ENCODE data around the gene COX15.
"Not testable (repeated sequence)": the region's sequence is repeated elsewhere in the genome, so short reads cannot be mapped to it uniquely, and the experiment has no call there.

COX15 gene

DNA sequence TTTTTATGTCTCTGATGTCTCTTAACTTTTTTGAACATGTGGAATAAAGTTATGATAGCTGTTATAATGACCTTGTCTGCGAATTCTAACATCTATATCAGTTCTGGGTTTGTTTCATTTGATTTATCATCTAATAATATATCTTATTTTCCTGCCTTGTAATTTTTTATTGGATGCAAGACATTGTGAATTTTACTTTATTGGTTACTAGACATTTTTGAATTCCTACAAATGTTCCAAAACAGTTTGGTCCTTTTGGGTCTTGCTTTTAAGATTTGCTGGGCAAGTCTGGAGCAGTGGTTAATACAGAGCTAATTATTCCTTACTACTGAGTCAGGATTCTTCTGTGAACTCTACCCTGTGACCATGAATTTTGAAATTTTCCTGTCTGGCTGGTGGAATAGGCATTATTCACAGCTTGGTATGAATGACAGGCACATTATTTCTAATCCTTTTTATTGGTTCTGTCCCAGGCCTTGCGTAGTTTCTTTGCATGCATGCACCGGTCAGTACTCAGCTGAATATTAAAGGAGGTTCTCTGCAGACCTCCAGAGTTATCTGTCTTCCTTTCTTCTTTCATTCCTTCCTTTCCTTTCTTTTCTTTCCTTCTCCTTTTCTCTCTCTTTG, 9.1 kb upstream of the COX15 start:
- H3K4me3 ChIP-seq (ENCODE audit: low read length) = peak overlapping the region; percentile 62
- peaks cover 11% of the 10 kb centered on the region for H3K9me3 ChIP-seq (ENCODE audit: control insufficient read depth, low read length)
- H3K36me3 ChIP-seq (ENCODE audit: control insufficient read depth, insufficient read depth, low read length, severe bottlenecking) = peaks cover 88% of the 10 kb centered on the region
- H3K27me3 ChIP-seq (replicated peaks; ENCODE audit: control insufficient read depth, insufficient read depth, low read length) = no peaks in the 10 kb centered on the region
- DNase-seq (ENCODE audit: low read depth) = no peak
- peak overlapping the region; percentile 94 for H3K9ac ChIP-seq (ENCODE audit: low read length)
- H3K4me1 ChIP-seq (ENCODE audit: control insufficient read depth, insufficient read depth, low read length) = peaks cover 77% of the 10 kb centered on the region

DNA sequence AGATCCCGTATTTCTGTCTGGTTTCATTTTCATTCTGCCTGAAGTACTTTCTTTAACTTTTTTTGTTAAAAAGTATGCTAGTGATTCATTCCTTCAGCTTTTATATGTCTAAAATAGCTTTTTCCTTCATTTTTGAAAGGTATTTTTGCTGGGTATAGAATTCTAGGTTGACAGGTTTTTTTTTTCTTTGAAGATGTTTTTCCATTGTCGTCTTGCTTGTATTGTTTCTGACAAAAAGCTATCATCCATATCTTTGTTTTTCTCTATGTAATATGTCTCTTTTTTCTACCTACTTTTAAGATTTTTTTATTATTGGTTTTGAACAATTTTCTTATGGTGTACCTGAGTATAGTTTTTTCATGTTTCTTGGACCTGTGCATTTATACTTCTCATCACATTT, 8.3 kb upstream of the COX15 start:
- Histone ChIP-seq H3K4me3 (ENCODE audit: low read length) (peak overlapping the region; percentile 62), H3K27me3 (replicated peaks; ENCODE audit: control insufficient read depth, insufficient read depth, low read length) (no peaks in the 10 kb centered on the region), H3K4me1 (ENCODE audit: control insufficient read depth, insufficient read depth, low read length) (peaks cover 84% of the 10 kb centered on the region), H3K36me3 (ENCODE audit: control insufficient read depth, insufficient read depth, low read length, severe bottlenecking) (peaks cover 82% of the 10 kb centered on the region), H3K9me3 (ENCODE audit: control insufficient read depth, low read length) (peaks cover 11% of the 10 kb centered on the region), H3K9ac (ENCODE audit: low read length) (peak overlapping the region; percentile 94)
- no peak for DNase-seq (ENCODE audit: low read depth)

DNA sequence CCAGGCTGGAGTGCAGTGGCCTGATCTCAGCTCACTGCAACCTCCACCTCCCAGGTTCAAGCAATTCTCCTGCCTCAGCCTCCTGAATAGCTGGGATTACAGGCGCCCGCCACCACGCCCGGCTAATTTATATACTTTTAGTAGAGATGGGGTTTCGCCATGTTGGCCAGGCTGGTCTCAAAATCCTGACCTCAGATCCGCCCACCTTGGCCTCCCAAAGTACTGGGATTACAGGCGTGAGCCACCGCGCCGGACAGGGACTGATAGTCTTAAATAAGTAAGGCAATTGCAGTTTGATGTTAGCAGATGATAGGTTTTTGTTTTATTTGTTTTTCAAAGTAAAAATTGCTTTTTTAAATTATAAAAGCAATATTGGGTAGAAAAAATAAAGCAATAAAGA, 2.2 kb upstream of the COX15 start:
- Histone ChIP-seq H3K4me1 (ENCODE audit: control insufficient read depth, insufficient read depth, low read length) (peaks cover 65% of the 10 kb centered on the region), H3K4me3 (ENCODE audit: low read length) (peak overlapping the region; percentile 92), H3K9ac (ENCODE audit: low read length) (peak overlapping the region; percentile 100), H3K36me3 (ENCODE audit: control insufficient read depth, insufficient read depth, low read length, severe bottlenecking) (peaks cover 30% of the 10 kb centered on the region)
- DNase-seq (ENCODE audit: low read depth); H3K27me3 ChIP-seq (replicated peaks; ENCODE audit: control insufficient read depth, insufficient read depth, low read length); H3K9me3 ChIP-seq (ENCODE audit: control insufficient read depth, low read length): not testable (repeated sequence)

- peak overlapping the region; percentile 100 for H3K9ac ChIP-seq (ENCODE audit: low read length)
- H3K27me3 ChIP-seq (replicated peaks; ENCODE audit: control insufficient read depth, insufficient read depth, low read length) = no peaks in the 10 kb centered on the region
- H3K4me1 ChIP-seq (ENCODE audit: control insufficient read depth, insufficient read depth, low read length) = peaks cover 58% of the 10 kb centered on the region
- H3K36me3 ChIP-seq (ENCODE audit: control insufficient read depth, insufficient read depth, low read length, severe bottlenecking) = peaks cover 23% of the 10 kb centered on the region
- DNase-seq (ENCODE audit: low read depth) = no peak
- no peaks in the 10 kb centered on the region for H3K9me3 ChIP-seq (ENCODE audit: control insufficient read depth, low read length)
- H3K4me3 ChIP-seq (ENCODE audit: low read length) = peak overlapping the region; percentile 92
Observed at GRCh38 chr10:99733366-99733765, 1.4 kb upstream of the COX15 start.

GRCh38 chr10:99731306-99732032, 458 bp downstream of the COX15 start:
- Histone ChIP-seq H3K4me1 (ENCODE audit: control insufficient read depth, insufficient read depth, low read length) (peaks cover 43% of the 10 kb centered on the region), H3K9me3 (ENCODE audit: control insufficient read depth, low read length) (no peaks in the 10 kb centered on the region), H3K9ac (ENCODE audit: low read length) (peak overlapping the region; percentile 100), H3K27me3 (replicated peaks; ENCODE audit: control insufficient read depth, insufficient read depth, low read length) (no peaks in the 10 kb centered on the region), H3K36me3 (ENCODE audit: control insufficient read depth, insufficient read depth, low read length, severe bottlenecking) (peaks cover 25% of the 10 kb centered on the region), H3K4me3 (ENCODE audit: low read length) (peak overlapping the region; percentile 92)
- peak; percentile 25 for DNase-seq (ENCODE audit: low read depth)

- Histone ChIP-seq H3K9me3 (ENCODE audit: control insufficient read depth, low read length) (no peaks in the 10 kb centered on the region), H3K27me3 (replicated peaks; ENCODE audit: control insufficient read depth, insufficient read depth, low read length) (no peaks in the 10 kb centered on the region), H3K4me1 (ENCODE audit: control insufficient read depth, insufficient read depth, low read length) (peaks cover 29% of the 10 kb centered on the region), H3K9ac (ENCODE audit: low read length) (no peak overlapping the region), H3K36me3 (ENCODE audit: control insufficient read depth, insufficient read depth, low read length, severe bottlenecking) (peaks cover 34% of the 10 kb centered on the region), H3K4me3 (ENCODE audit: low read length) (no peak overlapping the region)
- DNase-seq (ENCODE audit: low read depth) = no peak
Observed at GRCh38 chr10:99730026-99730425, 1.9 kb downstream of the COX15 start.

DNA sequence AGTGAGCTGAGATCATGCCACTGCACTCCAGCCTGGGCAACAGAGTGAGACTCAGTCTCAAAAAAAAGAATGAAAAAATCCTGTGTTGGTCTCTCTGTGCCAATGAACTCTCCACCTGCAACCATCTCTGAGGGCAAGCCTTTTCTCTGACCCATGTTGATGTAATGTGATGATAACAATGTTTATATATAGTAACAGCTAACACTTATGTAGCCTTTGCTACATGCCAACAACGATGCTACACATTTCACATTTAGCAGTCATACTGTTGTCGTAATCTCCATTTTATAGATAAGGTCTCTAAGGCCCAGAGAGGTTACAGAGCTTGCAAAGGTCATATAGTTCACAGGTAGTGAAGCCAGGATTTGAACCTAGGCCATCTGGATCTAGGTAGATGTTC, 11.5 kb downstream of the COX15 start:
- Histone ChIP-seq H3K4me3 (ENCODE audit: low read length) (no peak overlapping the region), H3K4me1 (ENCODE audit: control insufficient read depth, insufficient read depth, low read length) (no peaks in the 10 kb centered on the region), H3K36me3 (ENCODE audit: control insufficient read depth, insufficient read depth, low read length, severe bottlenecking) (peaks cover 94% of the 10 kb centered on the region), H3K27me3 (replicated peaks; ENCODE audit: control insufficient read depth, insufficient read depth, low read length) (no peaks in the 10 kb centered on the region), H3K9ac (ENCODE audit: low read length) (no peak overlapping the region), H3K9me3 (ENCODE audit: control insufficient read depth, low read length) (no peaks in the 10 kb centered on the region)
- DNase-seq (ENCODE audit: low read depth) = no peak

- peaks cover 72% of the 10 kb centered on the region for H3K36me3 ChIP-seq (ENCODE audit: control insufficient read depth, insufficient read depth, low read length, severe bottlenecking)
- H3K4me1 ChIP-seq (ENCODE audit: control insufficient read depth, insufficient read depth, low read length) = peaks cover 10% of the 10 kb centered on the region
- H3K9me3 ChIP-seq (ENCODE audit: control insufficient read depth, low read length) = no peaks in the 10 kb centered on the region
- H3K9ac ChIP-seq (ENCODE audit: low read length) = no peak overlapping the region
- no peak overlapping the region for H3K4me3 ChIP-seq (ENCODE audit: low read length)
- no peaks in the 10 kb centered on the region for H3K27me3 ChIP-seq (replicated peaks; ENCODE audit: control insufficient read depth, insufficient read depth, low read length)
- no peak for DNase-seq (ENCODE audit: low read depth)
Observed at GRCh38 chr10:99714446-99714845, 17.5 kb downstream of the COX15 start.

- Histone ChIP-seq H3K9ac (ENCODE audit: low read length) (no peak overlapping the region), H3K36me3 (ENCODE audit: control insufficient read depth, insufficient read depth, low read length, severe bottlenecking) (peaks cover 58% of the 10 kb centered on the region)
- DNase-seq (ENCODE audit: low read depth) = peak; percentile 89
Observed at GRCh38 chr10:99711129-99711719, 20.7 kb downstream of the COX15 start.

DNA sequence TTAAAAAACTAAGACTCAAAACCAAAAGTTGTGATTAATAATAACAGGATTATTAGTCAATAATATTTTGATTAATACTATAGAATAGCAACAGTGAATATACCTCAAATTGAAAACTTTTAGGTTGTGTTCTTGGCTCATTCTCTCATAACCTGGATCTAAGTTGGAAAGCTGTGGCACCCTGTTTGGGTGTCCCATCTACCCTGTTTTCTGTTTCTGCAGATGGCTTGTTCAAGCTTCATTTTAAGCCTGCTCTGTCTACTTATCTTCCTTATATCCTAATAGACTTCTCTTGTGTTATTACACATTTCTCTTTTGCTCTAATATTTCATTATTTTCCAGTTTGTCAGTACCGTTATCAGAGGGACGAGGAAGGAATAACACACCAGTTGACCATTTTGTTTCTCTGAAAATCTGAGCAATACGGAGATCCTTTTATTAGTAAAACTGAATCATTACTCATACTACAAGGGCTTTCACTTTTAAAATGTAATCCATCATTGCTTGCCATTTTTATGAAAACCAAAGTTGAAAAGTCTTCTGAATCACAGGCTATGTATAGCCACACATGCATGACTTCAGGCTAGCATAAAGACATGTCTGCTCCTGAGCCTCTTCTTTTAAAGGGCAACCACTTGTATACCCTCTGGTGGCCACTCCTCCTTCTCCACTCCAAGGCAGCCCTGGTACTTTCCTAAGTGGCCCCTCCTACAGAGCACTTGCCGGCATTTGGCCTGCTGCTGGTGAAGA, 22.3 kb downstream of the COX15 start:
- H3K4me1 ChIP-seq (ENCODE audit: control insufficient read depth, insufficient read depth, low read length) = peaks cover 27% of the 10 kb centered on the region
- peak overlapping the region; percentile 57 for H3K9ac ChIP-seq (ENCODE audit: low read length)
- no peak overlapping the region for H3K4me3 ChIP-seq (ENCODE audit: low read length)
- peak; percentile 52 for DNase-seq (ENCODE audit: low read depth)
- H3K36me3 ChIP-seq (ENCODE audit: control insufficient read depth, insufficient read depth, low read length, severe bottlenecking) = peaks cover 62% of the 10 kb centered on the region
- no peaks in the 10 kb centered on the region for H3K27me3 ChIP-seq (replicated peaks; ENCODE audit: control insufficient read depth, insufficient read depth, low read length)
- no peaks in the 10 kb centered on the region for H3K9me3 ChIP-seq (ENCODE audit: control insufficient read depth, low read length)

More at GRCh38 chr10:99711129-99711719, 20.7 kb downstream of the COX15 start:
- H3K9me3 ChIP-seq (ENCODE audit: control insufficient read depth, low read length) = no peaks in the 10 kb centered on the region
- H3K27me3 ChIP-seq (replicated peaks; ENCODE audit: control insufficient read depth, insufficient read depth, low read length) = no peaks in the 10 kb centered on the region
- peaks cover 27% of the 10 kb centered on the region for H3K4me1 ChIP-seq (ENCODE audit: control insufficient read depth, insufficient read depth, low read length)
- H3K4me3 ChIP-seq (ENCODE audit: low read length) = no peak overlapping the region

DNA sequence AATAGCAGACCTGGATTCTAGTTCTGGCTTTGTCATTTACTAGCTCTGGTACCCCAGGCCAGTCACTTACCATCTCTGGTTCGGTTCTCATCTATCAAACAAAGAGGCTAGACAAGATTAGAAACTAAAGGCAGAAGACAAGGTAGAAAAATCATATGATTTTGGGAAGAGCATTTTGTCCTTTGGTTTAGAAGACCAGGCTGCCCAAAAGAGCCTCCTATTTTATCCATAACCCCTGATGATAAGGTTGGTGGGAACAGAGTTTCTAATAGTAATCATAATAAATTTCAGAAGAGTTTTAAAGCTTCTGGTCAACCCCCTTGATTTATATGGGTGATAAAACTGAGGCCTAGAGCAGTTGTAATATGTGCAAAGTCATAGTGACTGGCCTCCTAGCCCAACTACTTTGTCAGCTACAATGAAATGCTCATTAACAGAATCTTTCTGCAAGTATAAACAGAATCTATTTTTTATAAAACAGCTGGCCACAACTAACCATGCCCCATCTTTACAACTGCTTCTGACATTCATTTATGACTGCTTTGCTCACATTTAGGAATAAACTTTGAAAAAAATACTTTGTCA, 23.4 kb downstream of the COX15 start:
- Histone ChIP-seq H3K9ac (ENCODE audit: low read length) (peak overlapping the region; percentile 57), H3K9me3 (ENCODE audit: control insufficient read depth, low read length) (no peaks in the 10 kb centered on the region), H3K4me1 (ENCODE audit: control insufficient read depth, insufficient read depth, low read length) (peaks cover 27% of the 10 kb centered on the region), H3K27me3 (replicated peaks; ENCODE audit: control insufficient read depth, insufficient read depth, low read length) (no peaks in the 10 kb centered on the region), H3K36me3 (ENCODE audit: control insufficient read depth, insufficient read depth, low read length, severe bottlenecking) (peaks cover 62% of the 10 kb centered on the region), H3K4me3 (ENCODE audit: low read length) (no peak overlapping the region)
- peak; percentile 54 for DNase-seq (ENCODE audit: low read depth)

All from adipocyte (in vitro differentiated cells).